Upper lobe of right lung (tissue), 1 donor: Measurements from ENCODE around the gene FAM168A. TPM values are rescaled to one million over a fixed set of nuclear protein-coding genes. Genes with fewer than 3 reads are reported as not detected.

Experiments used
- ATAC-seq: fragments of 200-7000 bp; cut with Tn5 transposase; one replicate; pipeline ENCODE4 v1.9.1; 2020; ENCODE audit warnings: mild to moderate bottlenecking, moderate library complexity
- DNase-seq: peaks from one replicate; pipeline ENCODE4 v3.0.0-alpha.2; 2020
- H3K27ac ChIP-seq: fragments of 200-600 bp; one replicate; pipeline ENCODE4 v1.8.0; 2022
- H3K27me3 ChIP-seq: fragments of 200-600 bp; one replicate; pipeline ENCODE4 v1.8.0; 2022; ENCODE audit warnings: mild to moderate bottlenecking
- H3K36me3 ChIP-seq: fragments of 200-600 bp; one replicate; pipeline ENCODE4 v1.8.0; 2022
- H3K4me1 ChIP-seq: fragments of 200-600 bp; one replicate; pipeline ENCODE4 v1.8.0; 2022
- H3K4me3 ChIP-seq: fragments of 200-600 bp; one replicate; pipeline ENCODE4 v1.8.0; 2022; ENCODE audit warnings: mild to moderate bottlenecking
- H3K9me3 ChIP-seq: fragments of 200-600 bp; one replicate; pipeline ENCODE4 v1.8.0; 2022
- intact Hi-C: fragments of 100-400 bp; cut with DNase I; formaldehyde crosslinking; loops from one replicate; pipeline ENCODE4 v1.11.0; 2022
- total RNA-seq: library from RNA; stranded (reverse); fragmentation: NEBNext Ultra II Directional; extraction: Animal tissue kit (Norgen Biotek cat#: 25700); gene quantifications from one replicate; pipeline ENCODE4 v1.2.1, GENCODE V29; 2021
- TF ChIP-seq, protein P1 (sequence below): fragments of 200-600 bp; IDR thresholded peaks from one replicate; pipeline ENCODE4 v1.8.0; 2022; ENCODE audit warnings: antibody characterized with exemption
- donor health status: DM: no; HTN: yes; CAD: no; lungs with severe emphysema.

The FAM168A gene
- total RNA-seq, 1 donor from 2014 or later = 30.7 TPM

DNA sequence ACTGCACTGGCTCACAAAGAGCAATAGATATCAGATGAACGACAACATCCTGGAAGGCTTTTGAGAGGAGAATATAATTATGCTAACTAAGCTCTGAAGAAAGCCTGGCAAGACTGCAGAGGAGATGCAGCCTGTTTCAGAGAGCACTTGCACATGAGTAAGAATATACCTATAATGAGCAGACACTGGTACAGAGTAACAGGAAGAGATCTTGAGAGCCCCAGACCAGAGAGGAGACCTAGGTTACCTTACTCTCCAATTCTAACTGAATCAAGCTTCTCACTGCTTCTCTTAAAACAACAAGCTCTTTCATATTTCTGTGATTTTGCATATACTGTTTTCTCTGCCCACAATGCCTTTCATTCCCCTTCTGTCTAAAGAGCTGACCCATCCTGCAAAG lies 66.5 kb downstream of the FAM168A start:
- Histone ChIP-seq H3K4me3 (no peak overlapping the region), H3K27ac (no peak overlapping the region), H3K4me1 (peaks cover 24% of the 10 kb centered on the region), H3K27me3 (no peaks in the 10 kb centered on the region), H3K36me3 (no peaks in the 10 kb centered on the region), H3K9me3 (no peaks in the 10 kb centered on the region)
- no peak for ATAC-seq
- TF ChIP-seq, protein P1, sequence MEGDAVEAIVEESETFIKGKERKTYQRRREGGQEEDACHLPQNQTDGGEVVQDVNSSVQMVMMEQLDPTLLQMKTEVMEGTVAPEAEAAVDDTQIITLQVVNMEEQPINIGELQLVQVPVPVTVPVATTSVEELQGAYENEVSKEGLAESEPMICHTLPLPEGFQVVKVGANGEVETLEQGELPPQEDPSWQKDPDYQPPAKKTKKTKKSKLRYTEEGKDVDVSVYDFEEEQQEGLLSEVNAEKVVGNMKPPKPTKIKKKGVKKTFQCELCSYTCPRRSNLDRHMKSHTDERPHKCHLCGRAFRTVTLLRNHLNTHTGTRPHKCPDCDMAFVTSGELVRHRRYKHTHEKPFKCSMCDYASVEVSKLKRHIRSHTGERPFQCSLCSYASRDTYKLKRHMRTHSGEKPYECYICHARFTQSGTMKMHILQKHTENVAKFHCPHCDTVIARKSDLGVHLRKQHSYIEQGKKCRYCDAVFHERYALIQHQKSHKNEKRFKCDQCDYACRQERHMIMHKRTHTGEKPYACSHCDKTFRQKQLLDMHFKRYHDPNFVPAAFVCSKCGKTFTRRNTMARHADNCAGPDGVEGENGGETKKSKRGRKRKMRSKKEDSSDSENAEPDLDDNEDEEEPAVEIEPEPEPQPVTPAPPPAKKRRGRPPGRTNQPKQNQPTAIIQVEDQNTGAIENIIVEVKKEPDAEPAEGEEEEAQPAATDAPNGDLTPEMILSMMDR = no peak
- no peak for DNase-seq
- intact Hi-C loops = no loop called here

- H3K4me3 ChIP-seq = no peak overlapping the region
- H3K4me1 ChIP-seq = peaks cover 24% of the 10 kb centered on the region
- no peaks in the 10 kb centered on the region for H3K27me3 ChIP-seq
- H3K36me3 ChIP-seq = no peaks in the 10 kb centered on the region
- TF ChIP-seq, protein P1 = no peak
- peak; percentile 51 for ATAC-seq
- H3K27ac ChIP-seq = no peak overlapping the region
- intact Hi-C loops = no loop called here
- DNase-seq = no peak
- no peaks in the 10 kb centered on the region for H3K9me3 ChIP-seq
Measured at GRCh38 chr11:73530109-73530508, 67.8 kb downstream of the FAM168A start.

- intact Hi-C loops = no loop called here
- no peak overlapping the region for H3K4me3 ChIP-seq
- ATAC-seq = no peak
Measured at GRCh38 chr11:73529204-73529530, 68.7 kb downstream of the FAM168A start.

DNA sequence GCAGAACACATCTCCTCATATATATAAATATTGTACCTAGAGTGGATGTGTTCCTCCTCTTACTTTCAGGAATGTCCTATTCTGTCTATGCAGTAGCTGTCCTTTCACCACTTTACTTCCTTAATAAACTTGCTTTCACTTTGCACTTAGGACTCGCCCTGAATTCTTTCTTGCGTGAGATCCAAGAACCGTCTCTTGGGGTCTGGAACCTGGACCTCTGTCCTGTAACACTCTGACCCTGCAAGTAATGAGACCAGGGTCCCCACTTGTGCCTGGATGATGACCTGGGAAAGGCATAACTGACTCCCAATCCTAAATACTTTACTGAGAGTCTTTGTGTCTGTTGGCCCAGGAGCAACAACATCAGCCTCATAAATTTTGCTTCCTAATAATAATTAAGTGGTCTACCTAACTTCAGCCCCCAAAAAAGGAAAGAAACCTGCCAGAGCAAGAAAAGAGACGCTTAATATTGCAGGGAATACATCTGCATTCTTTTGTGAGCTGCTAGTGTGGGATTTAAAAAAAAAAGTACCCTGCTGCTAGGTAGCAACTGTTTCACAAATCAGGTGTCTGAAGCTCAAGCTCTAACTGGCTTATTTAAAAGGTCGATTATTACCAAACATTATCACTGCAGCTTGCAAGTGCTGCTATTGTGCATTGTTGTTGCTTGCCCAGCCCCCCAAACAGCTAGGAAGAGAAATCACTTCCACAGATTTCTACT lies 69.3 kb downstream of the FAM168A start:
- ATAC-seq (peak; percentile 16), DNase-seq (no peak)
- Histone ChIP-seq H3K4me1 (peaks cover 24% of the 10 kb centered on the region), H3K9me3 (no peaks in the 10 kb centered on the region), H3K4me3 (peak overlapping the region; percentile 36), H3K27ac (peak overlapping the region; percentile 73), H3K36me3 (no peaks in the 10 kb centered on the region), H3K27me3 (no peaks in the 10 kb centered on the region)
- intact Hi-C loops = no loop called here
- TF ChIP-seq, protein P1 = no peak

More at GRCh38 chr11:73529204-73529530, 68.7 kb downstream of the FAM168A start:
- Histone ChIP-seq H3K27me3 (no peaks in the 10 kb centered on the region), H3K36me3 (no peaks in the 10 kb centered on the region), H3K27ac (no peak overlapping the region), H3K9me3 (no peaks in the 10 kb centered on the region), H3K4me1 (peaks cover 24% of the 10 kb centered on the region)
- DNase-seq = no peak
- TF ChIP-seq, protein P1 = no peak

DNA sequence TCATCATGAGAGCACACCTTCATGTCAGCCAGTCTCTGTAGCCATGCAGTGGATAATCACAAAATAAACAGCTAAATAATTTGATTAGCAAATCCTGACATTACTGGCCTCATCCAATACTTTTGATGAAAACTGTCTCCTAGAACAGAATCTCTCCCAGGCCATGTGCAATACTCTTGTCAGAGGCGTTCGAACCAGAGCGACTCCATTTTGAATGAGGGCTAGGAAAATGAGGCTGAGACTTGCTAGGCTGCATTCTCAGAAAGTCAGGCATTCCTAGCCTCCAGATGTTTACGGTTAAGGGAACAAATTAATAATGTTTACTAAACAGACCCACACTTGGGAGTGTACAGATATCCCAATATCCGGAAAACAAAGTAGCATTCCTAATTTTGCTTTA lies 69.9 kb downstream of the FAM168A start:
- Histone ChIP-seq H3K4me1 (peaks cover 24% of the 10 kb centered on the region), H3K27ac (no peak overlapping the region), H3K36me3 (no peaks in the 10 kb centered on the region), H3K9me3 (no peaks in the 10 kb centered on the region), H3K4me3 (peak overlapping the region; percentile 36), H3K27me3 (no peaks in the 10 kb centered on the region)
- intact Hi-C loops = no loop called here
- TF ChIP-seq, protein P1 = no peak
- ATAC-seq = no peak
- no peak for DNase-seq

DNA sequence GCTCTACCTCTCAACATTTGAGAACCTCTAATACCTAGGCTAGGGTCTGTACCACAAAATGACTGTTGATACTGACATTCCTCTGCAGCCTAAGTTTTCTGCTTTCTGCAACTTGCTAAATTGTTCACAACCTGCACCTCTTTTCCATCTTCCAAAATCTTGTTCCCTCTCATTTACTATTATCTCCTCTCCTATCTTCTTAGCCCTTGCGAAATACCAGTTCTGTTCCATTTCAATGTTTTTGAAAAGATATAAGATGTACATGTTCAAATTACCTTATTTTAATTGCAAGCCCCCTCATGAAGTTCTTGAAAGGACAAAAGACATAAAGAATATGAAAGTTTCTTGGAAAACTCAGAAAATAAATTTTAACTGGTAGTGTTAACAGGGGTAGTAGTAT lies 72.3 kb downstream of the FAM168A start:
- TF ChIP-seq, protein P1 = no peak
- no peaks in the 10 kb centered on the region for H3K9me3 ChIP-seq
- intact Hi-C loops = no loop called here
- ATAC-seq = no peak
- no peak overlapping the region for H3K4me3 ChIP-seq
- no peaks in the 10 kb centered on the region for H3K36me3 ChIP-seq
- H3K4me1 ChIP-seq = peaks cover 24% of the 10 kb centered on the region
- DNase-seq = no peak
- H3K27ac ChIP-seq = no peak overlapping the region
- no peaks in the 10 kb centered on the region for H3K27me3 ChIP-seq
